HG02763 (cell line): Measurements from ENCODE around the gene IL11.
"Not testable (repeated sequence)": the region's sequence is repeated elsewhere in the genome, so short reads cannot be mapped to it uniquely, and the experiment has no call there.

Experiments
- ATAC-seq: cut with Tn5 transposase; IDR thresholded peaks from one replicate; pipeline ENCODE4 v1.9.1; 2021; ENCODE audit warnings: mild to moderate bottlenecking, moderate library complexity; ENCODE audit not compliant: unreplicated experiment

IL11 gene

DNA sequence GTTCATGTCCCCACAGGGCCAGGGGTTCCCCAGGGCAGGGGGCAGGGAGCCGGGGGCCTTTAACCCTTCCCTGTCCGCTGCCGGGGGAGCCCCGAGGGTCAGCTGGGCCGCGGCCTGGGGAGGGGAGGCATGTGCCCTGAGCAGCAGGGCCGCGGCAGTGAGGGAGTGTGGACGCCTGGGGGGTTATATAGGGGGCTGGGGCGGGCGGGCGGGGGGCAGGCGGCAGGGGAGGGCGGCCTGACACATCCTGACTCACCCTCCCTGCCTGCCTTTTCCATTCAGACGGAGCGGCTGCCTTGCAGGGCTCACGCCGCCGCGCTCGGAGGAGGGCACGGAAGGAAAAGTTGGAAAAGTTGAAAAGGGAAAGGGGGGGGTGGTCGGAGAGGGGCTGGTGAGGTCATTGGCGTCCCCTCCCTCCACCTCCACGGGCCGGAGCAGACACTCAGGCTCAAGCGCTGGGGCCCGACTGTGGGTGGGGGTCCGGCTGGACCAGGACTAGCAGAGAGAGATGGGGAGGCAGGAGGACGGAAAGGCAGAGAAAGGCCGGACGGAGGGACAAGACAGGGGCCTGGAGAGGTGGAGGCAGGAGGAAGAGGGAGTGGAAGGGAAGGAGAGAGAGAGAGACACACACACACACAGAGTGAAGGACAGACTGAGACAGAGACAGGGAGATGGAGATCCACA lies at the start of gene IL11:
IL11 (minus strand) TSS at position 159 of the 684 bp plus-strand sequence; CDS start at position 6, 153 bp downstream.
- ATAC-seq, result no peak

- no peak for ATAC-seq
Observed at GRCh38 chr19:55419624-55420236, 49.5 kb upstream of the IL11 start.

- no peak for ATAC-seq
Observed at GRCh38 chr19:55419103-55419502, 48.8 kb upstream of the IL11 start.

GRCh38 chr19:55418185-55418584 lies 47.9 kb upstream of the IL11 start:
- ATAC-seq, result no peak

GRCh38 chr19:55410168-55410567 lies 39.9 kb upstream of the IL11 start:
- ATAC-seq, result no peak

- ATAC-seq, result not testable (repeated sequence)
Observed at GRCh38 chr19:55409179-55409578, 38.9 kb upstream of the IL11 start.

GRCh38 chr19:55408533-55408872 lies 38.2 kb upstream of the IL11 start:
- no peak for ATAC-seq

- ATAC-seq, result peak; percentile 79
Observed at GRCh38 chr19:55407800-55408532, 37.7 kb upstream of the IL11 start.

DNA sequence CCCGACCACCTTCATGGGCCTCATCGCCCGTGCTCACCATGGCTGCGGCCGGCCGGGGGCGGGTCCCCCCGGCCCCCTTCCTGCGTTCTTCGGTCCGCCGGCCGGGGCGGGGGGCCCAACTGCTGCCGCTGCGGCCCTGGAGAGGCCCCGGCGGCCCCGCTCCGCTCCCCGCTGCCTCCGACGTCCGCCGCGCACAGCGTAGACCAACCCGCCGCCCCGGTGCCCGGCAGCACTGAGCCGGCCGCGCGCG lies 37.2 kb upstream of the IL11 start, which contains the start of gene UBE2S:
UBE2S (minus strand) TSS at position 239 of the 250 bp plus-strand sequence; CDS start at position 40, 199 bp downstream.
- ATAC-seq, result not testable (repeated sequence)

DNA sequence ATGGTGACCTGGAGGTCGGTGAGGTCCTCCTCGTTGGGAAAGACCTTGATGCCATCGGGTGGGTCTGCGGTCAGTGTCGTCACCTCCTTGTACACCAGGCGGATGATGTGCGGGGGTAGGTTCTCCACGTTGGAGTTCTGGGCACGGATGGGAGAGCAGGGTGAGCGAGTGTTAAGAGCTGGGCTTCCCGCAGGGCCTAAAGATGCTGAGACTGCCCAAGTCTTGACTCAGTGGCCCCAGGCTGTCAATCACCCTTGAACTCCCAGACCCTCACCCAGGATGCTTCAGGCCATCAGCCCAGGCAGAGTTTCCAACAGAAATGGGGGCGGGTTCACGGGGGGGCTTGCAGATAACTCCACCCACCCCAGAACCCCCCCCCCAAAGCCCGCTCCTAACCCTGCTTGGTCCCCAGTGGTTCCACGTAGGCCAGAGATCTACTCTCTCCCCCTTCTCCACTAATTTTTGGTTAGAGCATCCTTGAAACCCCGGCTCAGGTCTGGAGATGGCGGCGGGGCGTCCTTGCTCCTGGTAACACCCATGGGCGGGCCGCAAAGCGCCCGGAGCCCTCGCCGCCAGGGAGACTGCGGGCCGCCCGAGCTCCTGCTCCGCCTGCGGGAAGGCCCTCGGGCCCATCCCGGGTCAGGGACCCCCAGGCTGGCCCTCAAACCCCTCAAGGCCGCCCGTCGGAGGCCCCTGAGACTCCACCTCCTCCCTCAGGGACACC lies 36.7 kb upstream of the IL11 start:
- no peak for ATAC-seq

DNA sequence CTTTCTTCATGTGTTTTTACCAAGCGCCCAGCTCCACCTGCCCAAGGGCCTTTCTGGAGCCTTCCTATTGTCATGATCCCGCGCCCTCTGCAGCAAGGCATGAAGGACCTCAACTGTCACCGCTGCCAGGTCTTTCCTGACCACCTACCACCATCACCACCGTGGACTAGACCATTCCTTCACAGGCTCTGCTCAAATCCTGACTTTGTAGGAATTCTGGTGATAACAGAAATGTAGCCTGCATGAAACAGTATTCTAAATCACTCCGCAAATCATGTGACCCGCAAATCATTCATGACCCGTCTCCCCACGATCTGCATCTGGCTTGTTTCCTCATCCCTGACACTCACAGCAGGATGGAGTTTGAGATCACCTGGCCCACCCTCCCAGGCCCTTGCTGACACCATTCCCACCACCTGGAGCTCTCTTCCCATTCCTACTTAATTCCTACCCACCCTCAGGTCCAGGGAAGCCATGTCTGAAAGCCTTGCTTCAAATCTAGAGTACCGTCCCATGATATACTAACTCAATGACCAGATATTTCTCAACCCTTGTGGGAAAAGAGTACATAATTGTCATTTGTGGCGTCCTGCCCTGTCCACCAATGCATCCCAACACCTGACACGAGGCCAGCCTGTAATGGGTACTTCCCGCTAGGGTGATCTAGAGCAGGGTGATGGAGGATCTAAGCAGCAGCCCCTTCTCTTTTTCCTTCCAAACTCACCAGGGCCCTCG lies 36.0 kb upstream of the IL11 start:
- no peak for ATAC-seq

GRCh38 chr19:55405638-55406037 lies 35.4 kb upstream of the IL11 start:
- ATAC-seq, result no peak

GRCh38 chr19:55402509-55402908 lies 32.2 kb upstream of the IL11 start:
- ATAC-seq, result no peak

DNA sequence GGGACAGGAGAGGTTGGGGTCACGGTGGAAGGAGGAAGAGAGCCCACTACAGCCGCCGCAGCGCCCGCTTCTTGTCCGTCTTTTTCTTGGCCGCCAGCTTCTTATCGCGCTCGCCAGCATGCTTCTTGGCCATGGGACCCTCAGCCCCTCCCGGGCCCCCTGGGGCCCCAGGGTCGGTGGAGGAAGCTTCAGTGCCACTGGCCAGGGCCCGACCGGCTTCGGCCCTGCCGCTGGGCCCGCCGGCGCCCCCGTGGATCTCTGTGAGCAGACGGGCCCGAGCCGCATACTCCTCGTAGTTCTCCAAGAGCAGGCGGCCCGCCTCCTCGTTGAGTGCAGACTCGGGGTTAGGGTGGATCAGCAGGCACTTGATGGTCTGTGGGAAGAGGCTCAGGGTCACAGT lies 31.1 kb upstream of the IL11 start:
- not testable (repeated sequence) for ATAC-seq

- ATAC-seq, result no peak
Observed at GRCh38 chr19:55400281-55401087, 30.2 kb upstream of the IL11 start.

GRCh38 chr19:55398200-55398925 lies 28.1 kb upstream of the IL11 start:
- no peak for ATAC-seq

GRCh38 chr19:55392820-55393761 lies 22.8 kb upstream of the IL11 start:
- ATAC-seq, result no peak
